Bronchial epithelial cell (primary cell): ENCODE data around the gene SNF8. TPM values are rescaled to one million over a fixed set of nuclear protein-coding genes. Genes with fewer than 3 reads are reported as not detected.

Experiments
- DNase-seq: peaks from one replicate; pipeline ENCODE4 v3.0.0-alpha.2; 2010; ENCODE audit warnings: low read depth
- FAIRE-seq: peaks from 2 replicates; lab custom pipeline; 2011; peaks lifted over from hg19 to GRCh38; lab: Jason Lieb, UNC
- H3K27me3 ChIP-seq: 2 replicates; pipeline ENCODE4 v1.5.1; 2011; ENCODE audit warnings: low read length; ENCODE audit not compliant: control insufficient read depth, insufficient read depth
- H3K36me3 ChIP-seq: 2 replicates; pipeline ENCODE4 v1.5.1; 2011; ENCODE audit warnings: low read length; ENCODE audit not compliant: control insufficient read depth, insufficient read depth
- H3K4me3 ChIP-seq: 2 replicates; pipeline ENCODE4 v1.5.1; 2011; ENCODE audit warnings: mild to moderate bottlenecking, low read depth, low read length, control low read depth
- CTCF ChIP-seq: IDR thresholded peaks from 2 replicates; pipeline ENCODE4 v1.5.1; 2011; ENCODE audit warnings: mild to moderate bottlenecking, moderate library complexity, low read length, control low read depth, inconsistent platforms; ENCODE audit not compliant: insufficient read depth, severe bottlenecking
- total RNA-seq: library from RNA; depleted of rRNA; stranded (reverse); fragments of >200 nt; gene quantifications from 2 replicates; pipeline ENCODE4 v1.2.1, GENCODE V29; 2014

The SNF8 gene
- total RNA-seq, 1 donor from 2014 or later, result 77.7 TPM

- H3K4me3 ChIP-seq, result no peak overlapping the region
- peaks cover 20% of the 10 kb centered on the region for H3K36me3 ChIP-seq
- FAIRE-seq (no peak), DNase-seq (no peak)
- no peak for TF ChIP-seq CTCF
- no peaks in the 10 kb centered on the region for H3K27me3 ChIP-seq
Measured at GRCh38 chr17:48912476-48912875, 32.2 kb downstream of the SNF8 start.

- H3K4me3 ChIP-seq, result no peak overlapping the region
- H3K36me3 ChIP-seq, result peaks cover 15% of the 10 kb centered on the region
- DNase-seq, result no peak
- FAIRE-seq, result no peak
- H3K27me3 ChIP-seq, result no peaks in the 10 kb centered on the region
- TF ChIP-seq CTCF, result no peak
Measured at GRCh38 chr17:48910370-48910769, 34.3 kb downstream of the SNF8 start.

GRCh38 chr17:48909783-48910182 is 34.9 kb downstream of the SNF8 start:
- H3K4me3 ChIP-seq, result peak overlapping the region; percentile 79
- FAIRE-seq, result no peak

GRCh38 chr17:48908853-48909394 is 35.7 kb downstream of the SNF8 start:
- no peaks in the 10 kb centered on the region for H3K27me3 ChIP-seq
- peak overlapping the region; percentile 79 for H3K4me3 ChIP-seq
- DNase-seq (peak; percentile 64), FAIRE-seq (no peak)
- TF ChIP-seq CTCF, result no peak
- peaks cover 13% of the 10 kb centered on the region for H3K36me3 ChIP-seq

More at GRCh38 chr17:48909783-48910182, 34.9 kb downstream of the SNF8 start:
- no peaks in the 10 kb centered on the region for H3K27me3 ChIP-seq
- peak; percentile 14 for DNase-seq
- TF ChIP-seq CTCF, result no peak
- H3K36me3 ChIP-seq, result peaks cover 15% of the 10 kb centered on the region

- DNase-seq (peak; percentile 81), FAIRE-seq (no peak)
- Histone ChIP-seq H3K4me3 (peak within 1 kb of the TSS; percentile 79), H3K27me3 (no peaks in the 10 kb centered on the region), H3K36me3 (peaks cover 12% of the 10 kb centered on the region)
- TF ChIP-seq CTCF, result peak; percentile 20
Measured at GRCh38 chr17:48908047-48908843, 36.4 kb downstream of the SNF8 start, which contains the start of gene UBE2Z. UBE2Z (plus strand) TSS chr17:48908407; CDS start chr17:48908504, 97 bp downstream.
